Activated T-helper 17 cell treated with anti-CD3 and anti-CD28 coated beads, Interleukin-2, amount 50 U/mL, for 72 hours (primary cell): ENCODE results near the gene STPG1. TPM values are rescaled to one million over a fixed set of nuclear protein-coding genes. Genes with fewer than 3 reads are reported as not detected.
A peak's percentile ranks its signal among the peaks of the same experiment; 100 is the strongest.

Source experiments
- ATAC-seq: fragments of 150-1000 bp; cut with Tn5 transposase; replicated peaks from 2 replicates; pipeline ENCODE4 v1.10.0; 2021; ENCODE audit warnings: mild to moderate bottlenecking, moderate library complexity
- H3K27ac Mint-ChIP-seq: one replicate; pipeline ENCODE4 v1.8.0; 2022; ENCODE audit warnings: mixed read lengths
- H3K27me3 Mint-ChIP-seq: one replicate; pipeline ENCODE4 v1.8.0; 2022; ENCODE audit warnings: mixed read lengths
- H3K36me3 Mint-ChIP-seq: one replicate; pipeline ENCODE4 v1.8.0; 2022; ENCODE audit warnings: low read depth, mild to moderate bottlenecking, mixed read lengths
- H3K4me1 Mint-ChIP-seq: one replicate; pipeline ENCODE4 v1.8.0; 2022; ENCODE audit warnings: mixed read lengths
- H3K4me3 Mint-ChIP-seq: one replicate; pipeline ENCODE4 v1.8.0; 2022; ENCODE audit warnings: mild to moderate bottlenecking, mixed read lengths
- H3K9me3 Mint-ChIP-seq: one replicate; pipeline ENCODE4 v1.8.0; 2022; ENCODE audit warnings: mixed read lengths
- total RNA-seq, 2 donors: library from RNA; stranded (reverse); gene quantifications; one replicate each; pipeline ENCODE4 v1.2.3, GENCODE V29; 2022

Gene STPG1
- total RNA-seq, 2 donors from 2014 or later, result 6.5 to 7.0 TPM

DNA sequence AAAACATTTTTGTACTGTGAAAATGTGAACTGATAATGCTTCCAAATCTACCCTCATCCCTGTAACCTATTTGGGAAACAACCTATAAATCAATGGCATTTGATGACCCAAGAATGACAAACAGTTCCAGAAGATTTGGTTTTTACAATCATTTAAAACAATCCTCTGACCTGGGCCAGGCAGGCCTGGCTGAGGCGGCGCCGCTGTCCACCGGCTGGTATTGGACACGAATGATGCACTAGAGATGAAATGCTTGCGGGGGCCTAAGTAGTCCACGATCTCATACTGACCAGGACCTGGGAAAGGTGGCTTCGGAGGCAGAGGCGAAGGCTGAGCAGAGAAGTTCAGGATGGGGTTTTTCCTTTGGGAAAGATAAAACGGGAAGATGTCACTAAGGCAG is 52.9 kb downstream of the STPG1 start:
- no peaks in the 10 kb centered on the region for H3K27me3 Mint-ChIP-seq
- no peak overlapping the region for H3K4me3 Mint-ChIP-seq
- no peaks in the 10 kb centered on the region for H3K9me3 Mint-ChIP-seq
- no peaks in the 10 kb centered on the region for H3K36me3 Mint-ChIP-seq
- no peak overlapping the region for H3K27ac Mint-ChIP-seq
- no peak for ATAC-seq
- H3K4me1 Mint-ChIP-seq, result peaks cover 9% of the 10 kb centered on the region

DNA sequence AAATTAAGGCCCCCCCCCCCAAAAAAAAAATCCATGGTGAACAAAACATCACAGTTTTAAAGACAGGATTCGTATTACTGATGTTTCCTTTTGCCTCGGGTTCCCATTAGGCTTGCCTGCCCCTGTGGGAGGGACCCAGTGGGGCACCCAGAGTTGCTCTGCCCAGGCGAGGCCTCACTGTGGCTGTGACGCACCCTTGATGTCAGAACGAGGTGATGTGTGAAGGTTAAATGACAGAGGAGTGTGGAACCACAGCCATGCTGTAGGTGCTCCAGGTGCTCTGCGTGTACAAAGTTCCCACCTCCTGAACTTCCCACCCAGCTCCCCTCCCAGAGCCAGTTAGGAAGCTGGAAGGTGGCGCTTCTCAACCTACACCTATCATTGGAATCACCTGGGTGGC is 56.5 kb downstream of the STPG1 start:
- Mint-ChIP-seq H3K36me3 (no peaks in the 10 kb centered on the region), H3K27me3 (no peaks in the 10 kb centered on the region), H3K9me3 (no peaks in the 10 kb centered on the region), H3K4me1 (peaks cover 10% of the 10 kb centered on the region), H3K4me3 (no peak overlapping the region), H3K27ac (no peak overlapping the region)
- no peak for ATAC-seq

DNA sequence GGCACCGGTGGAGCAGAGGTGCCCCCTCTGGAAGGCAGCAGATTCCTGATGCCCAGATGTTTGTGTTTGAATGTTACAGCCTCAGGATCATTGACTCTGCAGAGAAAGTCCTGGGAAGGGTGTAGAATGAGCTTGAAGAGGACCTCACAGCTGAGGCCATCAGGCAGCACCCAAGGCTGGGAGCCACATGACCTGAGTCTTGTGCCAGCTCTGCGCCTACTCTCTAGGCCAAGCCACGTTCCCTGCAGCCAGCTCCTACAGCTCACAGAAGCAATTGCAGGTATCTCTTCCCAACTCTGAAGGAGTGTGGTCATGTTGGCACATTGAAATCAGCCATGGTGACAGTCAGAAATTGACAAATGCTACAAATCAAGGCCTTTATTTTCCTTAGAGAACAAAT is 58.1 kb downstream of the STPG1 start:
- no peaks in the 10 kb centered on the region for H3K36me3 Mint-ChIP-seq
- no peak overlapping the region for H3K27ac Mint-ChIP-seq
- H3K27me3 Mint-ChIP-seq, result no peaks in the 10 kb centered on the region
- H3K9me3 Mint-ChIP-seq, result no peaks in the 10 kb centered on the region
- H3K4me1 Mint-ChIP-seq, result peaks cover 21% of the 10 kb centered on the region
- H3K4me3 Mint-ChIP-seq, result no peak overlapping the region
- ATAC-seq, result no peak

DNA sequence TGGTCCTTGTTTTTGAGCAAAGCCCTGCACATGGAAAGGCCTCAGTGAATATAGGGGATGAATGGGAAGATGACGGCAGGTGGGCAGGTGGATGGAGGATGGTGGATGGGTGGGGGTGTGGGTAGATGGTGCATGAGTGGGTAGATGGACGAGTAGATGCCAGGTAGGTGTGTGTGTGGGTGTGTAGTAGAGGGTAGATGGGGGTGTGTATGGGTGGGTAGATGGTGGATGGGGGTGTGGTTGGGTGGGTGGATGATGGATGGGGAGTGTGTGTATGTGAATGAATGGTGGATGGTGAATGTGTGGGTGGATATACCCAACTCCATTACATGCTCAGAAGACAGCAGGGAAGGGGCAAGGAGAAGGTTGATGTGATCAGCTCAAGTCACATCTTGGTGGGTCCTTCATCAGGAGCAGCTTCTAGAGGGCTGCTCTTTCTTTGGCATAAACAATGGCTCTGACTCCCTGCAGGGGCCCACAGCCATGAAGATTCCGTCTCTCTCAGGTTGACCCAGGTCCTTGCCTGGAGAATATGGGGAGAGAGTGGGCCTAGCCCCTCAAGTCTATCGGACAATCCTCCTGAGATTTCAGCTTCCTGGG is 60.2 kb downstream of the STPG1 start:
- H3K4me3 Mint-ChIP-seq, result no peak overlapping the region
- ATAC-seq, result no peak
- H3K27me3 Mint-ChIP-seq, result no peaks in the 10 kb centered on the region
- peak overlapping the region; percentile 71 for H3K27ac Mint-ChIP-seq
- H3K9me3 Mint-ChIP-seq, result no peaks in the 10 kb centered on the region
- H3K36me3 Mint-ChIP-seq, result no peaks in the 10 kb centered on the region
- peaks cover 32% of the 10 kb centered on the region for H3K4me1 Mint-ChIP-seq

DNA sequence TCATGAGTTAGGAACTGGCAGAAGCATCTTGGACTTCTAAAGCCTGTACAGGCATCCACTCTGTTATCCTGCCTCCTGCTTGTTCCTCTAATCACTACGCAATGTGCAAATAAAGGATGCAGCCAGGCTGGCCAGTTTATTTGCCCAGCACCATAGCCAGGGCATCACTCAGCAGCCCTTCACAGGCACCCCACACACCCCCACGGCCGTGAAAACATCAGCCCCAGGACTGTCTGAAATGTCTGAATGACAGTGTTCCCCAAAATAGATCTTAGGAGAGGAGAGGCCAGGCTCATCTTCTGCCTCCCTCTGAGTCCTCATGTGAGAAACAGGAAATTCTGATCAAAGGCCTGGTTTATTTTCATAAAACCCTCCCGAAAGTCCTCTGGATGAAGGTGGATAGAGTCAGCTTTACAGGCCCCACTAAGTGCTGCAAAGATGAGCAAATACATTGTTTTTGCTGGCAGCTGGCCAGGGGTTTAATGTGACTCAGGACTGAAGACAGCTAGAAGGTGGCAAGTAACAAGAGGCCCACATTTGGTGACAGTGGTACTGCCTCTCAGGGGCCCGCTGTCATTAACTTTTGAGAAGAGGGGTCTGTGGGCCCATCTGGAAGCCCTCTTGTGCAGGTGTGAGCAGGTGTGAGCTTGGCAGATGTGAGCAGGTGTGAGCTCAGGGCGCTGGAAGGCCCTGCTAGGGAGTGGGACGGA is 61.5 kb downstream of the STPG1 start:
- H3K27me3 Mint-ChIP-seq, result peaks cover 3% of the 10 kb centered on the region
- H3K4me1 Mint-ChIP-seq, result peaks cover 32% of the 10 kb centered on the region
- peak overlapping the region; percentile 71 for H3K27ac Mint-ChIP-seq
- H3K9me3 Mint-ChIP-seq, result no peaks in the 10 kb centered on the region
- H3K36me3 Mint-ChIP-seq, result no peaks in the 10 kb centered on the region
- peak overlapping the region; percentile 62 for H3K4me3 Mint-ChIP-seq
- peak; percentile 79 for ATAC-seq

DNA sequence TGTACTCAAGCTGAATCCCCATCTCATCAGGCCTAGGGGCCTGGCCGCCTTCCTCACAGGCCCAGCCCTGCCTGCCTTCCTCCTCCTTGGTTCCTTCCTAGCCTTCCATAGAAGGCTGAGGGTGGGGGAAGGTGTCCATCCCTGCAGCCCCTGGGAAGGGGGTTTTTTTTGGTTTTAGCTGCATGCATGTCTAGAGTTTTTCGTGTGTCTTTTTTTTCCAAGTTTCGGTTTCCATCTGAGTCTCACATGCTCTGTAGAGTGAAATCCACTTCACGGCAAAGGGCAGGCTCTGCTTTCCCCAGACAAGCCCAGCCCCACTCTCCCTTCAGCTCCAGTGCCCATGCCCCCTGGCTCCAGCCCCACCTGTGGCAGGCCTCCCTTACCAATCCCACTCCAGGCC is 62.3 kb downstream of the STPG1 start:
- ATAC-seq, result peak; percentile 67
- Mint-ChIP-seq H3K36me3 (no peaks in the 10 kb centered on the region), H3K4me1 (peaks cover 32% of the 10 kb centered on the region), H3K27ac (peak overlapping the region; percentile 81), H3K4me3 (peak overlapping the region; percentile 62), H3K27me3 (peaks cover 5% of the 10 kb centered on the region), H3K9me3 (no peaks in the 10 kb centered on the region)

DNA sequence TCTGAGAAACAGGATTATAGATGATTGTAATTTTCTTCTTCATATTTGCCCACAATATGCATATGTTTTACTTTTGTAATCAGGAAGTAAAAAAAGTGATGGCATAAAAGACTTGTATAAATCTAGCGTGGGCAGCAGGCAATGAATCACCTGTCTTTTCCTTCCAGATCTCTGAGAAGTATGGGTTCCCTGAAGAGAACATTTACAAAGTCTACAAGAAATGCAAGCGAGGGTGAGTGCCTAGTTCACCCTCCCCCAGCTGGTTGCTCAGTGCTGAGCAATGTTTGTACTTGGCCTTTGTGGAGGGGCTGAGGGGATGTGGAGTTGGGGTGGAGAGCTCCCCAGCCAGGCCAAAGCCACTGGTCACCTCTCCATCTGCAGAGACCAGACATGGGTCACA is 63.7 kb downstream of the STPG1 start:
- Mint-ChIP-seq H3K4me3 (peak overlapping the region; percentile 37), H3K9me3 (no peaks in the 10 kb centered on the region), H3K36me3 (no peaks in the 10 kb centered on the region), H3K27ac (peak overlapping the region; percentile 60), H3K4me1 (peaks cover 32% of the 10 kb centered on the region), H3K27me3 (peaks cover 6% of the 10 kb centered on the region)
- peak; percentile 68 for ATAC-seq

DNA sequence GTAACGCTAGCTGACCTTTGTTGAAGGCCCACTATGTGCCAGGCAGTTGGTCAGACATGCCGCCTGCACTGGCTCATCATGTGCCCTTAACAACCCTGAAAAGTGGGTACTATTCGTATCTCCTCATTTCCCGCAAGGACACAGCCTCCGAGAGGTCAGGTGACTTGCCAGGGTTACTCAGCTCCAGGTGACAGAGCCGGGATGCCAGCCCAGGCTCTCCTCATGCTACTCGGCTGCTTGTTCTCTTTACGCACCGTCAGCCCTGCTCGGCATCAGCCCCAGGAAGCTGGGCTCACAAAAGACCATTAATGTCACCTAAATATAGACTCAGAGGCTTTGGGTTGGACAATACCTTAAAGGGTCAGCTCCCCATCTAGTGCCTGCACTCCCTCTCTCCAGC is 65.4 kb downstream of the STPG1 start:
- Mint-ChIP-seq H3K27me3 (peaks cover 6% of the 10 kb centered on the region), H3K4me1 (peaks cover 30% of the 10 kb centered on the region), H3K4me3 (no peak overlapping the region), H3K36me3 (no peaks in the 10 kb centered on the region), H3K9me3 (no peaks in the 10 kb centered on the region), H3K27ac (no peak overlapping the region)
- no peak for ATAC-seq

DNA sequence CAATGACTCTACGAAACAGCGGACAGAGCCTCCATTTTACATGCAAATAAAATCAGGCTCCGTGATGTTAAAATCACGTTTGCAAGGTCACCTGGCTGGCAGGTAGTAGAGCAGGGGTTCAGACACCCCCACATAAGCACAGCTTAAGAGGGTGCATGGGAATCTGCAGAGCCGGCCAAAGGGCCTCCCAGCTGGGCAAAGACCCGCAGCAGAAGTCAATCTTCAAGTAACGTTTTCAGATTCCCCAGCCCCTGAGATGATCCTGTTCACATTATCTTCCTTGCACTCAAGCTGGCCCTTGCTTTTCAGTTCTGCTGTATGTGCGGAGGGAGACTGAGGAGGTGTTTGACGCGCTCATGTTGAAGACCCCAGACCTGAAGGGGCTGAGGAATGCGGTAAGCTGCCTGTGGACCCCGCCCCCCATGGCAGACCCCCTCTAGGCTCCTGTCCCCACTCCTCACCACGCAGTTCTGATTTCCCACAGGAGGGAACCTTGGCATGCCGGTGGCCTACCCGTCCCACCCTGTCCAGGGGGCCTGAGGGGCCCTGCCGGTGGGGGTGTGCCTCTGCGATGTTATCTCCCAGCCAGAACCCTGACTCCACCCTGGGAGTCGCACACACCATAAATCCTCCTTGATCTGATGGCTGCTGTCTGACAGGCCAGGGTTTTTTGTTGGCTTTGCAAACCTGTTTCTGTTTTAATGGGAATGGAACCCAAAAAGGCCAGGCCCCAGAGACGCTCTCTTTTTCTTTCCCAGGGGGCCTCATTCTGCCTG is 66.2 kb downstream of the STPG1 start:
- H3K4me3 Mint-ChIP-seq, result no peak overlapping the region
- H3K9me3 Mint-ChIP-seq, result no peaks in the 10 kb centered on the region
- H3K27ac Mint-ChIP-seq, result no peak overlapping the region
- H3K27me3 Mint-ChIP-seq, result peaks cover 6% of the 10 kb centered on the region
- peaks cover 25% of the 10 kb centered on the region for H3K4me1 Mint-ChIP-seq
- no peaks in the 10 kb centered on the region for H3K36me3 Mint-ChIP-seq
- no peak for ATAC-seq

DNA sequence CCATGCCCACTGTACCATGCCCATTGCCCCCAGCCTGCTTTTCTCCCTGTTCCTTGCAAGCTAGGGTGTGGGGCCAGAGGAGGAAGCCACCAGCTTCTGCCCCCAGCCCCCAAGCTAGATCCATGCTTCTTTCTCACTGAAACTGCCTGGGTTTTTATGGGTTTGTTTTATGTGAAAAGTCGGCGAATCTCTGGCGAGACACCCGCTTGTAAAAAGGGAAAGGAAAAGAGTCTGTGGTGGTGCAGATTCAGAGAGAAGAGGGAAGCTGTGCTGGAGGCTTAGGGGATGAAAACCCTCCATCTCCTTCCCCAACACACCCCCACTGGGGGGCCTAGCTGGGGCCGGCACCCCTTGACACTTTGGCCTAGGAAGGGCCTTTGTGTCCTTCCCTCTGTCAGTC is 68.2 kb downstream of the STPG1 start:
- no peak for ATAC-seq
- Mint-ChIP-seq H3K9me3 (no peaks in the 10 kb centered on the region), H3K36me3 (no peaks in the 10 kb centered on the region), H3K27ac (no peak overlapping the region), H3K4me1 (peaks cover 10% of the 10 kb centered on the region), H3K4me3 (no peak overlapping the region), H3K27me3 (peaks cover 6% of the 10 kb centered on the region)

DNA sequence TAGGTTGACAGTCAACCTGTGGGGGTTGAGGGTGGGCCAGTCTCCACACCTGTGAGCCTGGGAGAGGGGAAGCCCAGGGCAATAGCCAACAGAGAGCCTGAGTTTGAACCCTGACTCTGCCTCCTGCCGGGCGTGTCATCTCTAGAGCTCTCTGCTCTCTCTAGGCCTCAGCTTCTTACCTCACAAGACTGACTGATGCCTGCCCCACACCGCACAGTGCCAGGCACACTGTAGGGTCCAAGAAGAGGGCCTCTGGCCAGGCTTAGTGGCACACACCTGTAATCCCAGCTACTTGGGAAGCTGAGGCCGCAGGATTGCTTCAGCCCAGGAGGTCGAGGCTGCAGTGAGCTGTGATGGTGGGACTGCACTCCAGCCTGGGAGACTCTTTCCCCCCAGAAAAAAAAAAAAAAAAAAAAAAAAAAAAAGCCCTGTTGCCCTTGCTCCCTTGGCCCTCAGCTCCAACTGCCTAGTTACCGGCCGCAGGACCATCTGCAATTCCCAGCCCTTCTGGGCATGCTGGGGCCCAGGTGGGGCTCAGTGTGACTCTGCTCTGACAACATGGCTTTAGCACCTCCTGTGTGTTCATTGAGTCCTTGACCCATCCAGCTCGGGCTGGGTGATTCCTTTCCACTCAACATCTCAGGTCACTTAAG is 69.4 kb downstream of the STPG1 start:
- Mint-ChIP-seq H3K27me3 (peaks cover 6% of the 10 kb centered on the region), H3K27ac (no peak overlapping the region), H3K9me3 (no peaks in the 10 kb centered on the region), H3K36me3 (no peaks in the 10 kb centered on the region), H3K4me1 (no peaks in the 10 kb centered on the region), H3K4me3 (no peak overlapping the region)
- peak; percentile 32 for ATAC-seq

DNA sequence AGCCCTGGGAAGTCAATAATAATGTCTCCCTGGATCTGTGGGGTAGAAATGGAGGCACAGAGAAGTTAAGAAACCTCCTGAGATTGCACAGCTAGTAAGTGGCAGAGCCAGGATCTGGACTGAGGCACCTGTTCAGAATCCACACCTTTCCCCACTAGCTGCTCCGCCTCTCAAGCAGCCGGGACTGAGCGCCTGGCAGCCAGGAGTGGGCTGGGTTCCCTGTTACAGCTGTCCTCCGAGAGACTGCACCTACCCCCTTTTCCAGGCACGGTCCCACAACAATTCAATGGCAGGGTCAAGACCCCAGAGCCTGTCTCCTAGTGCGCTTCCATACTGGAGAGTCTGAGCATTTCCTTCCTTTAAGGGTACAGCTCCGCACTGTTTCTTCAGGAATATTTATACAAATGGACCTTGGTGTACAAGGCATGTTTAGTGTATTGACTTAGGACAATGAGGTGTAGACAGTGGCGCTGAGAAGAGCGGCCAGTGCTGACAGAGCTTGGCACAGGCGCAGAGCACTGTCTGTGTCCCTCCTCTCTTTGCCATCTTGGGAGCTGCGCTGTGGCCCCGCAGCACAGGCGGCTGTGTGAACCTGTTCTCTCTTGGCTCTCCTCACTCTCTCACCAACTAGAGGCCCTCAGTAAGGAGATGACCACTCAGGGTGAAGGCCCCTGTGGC is 70.0 kb downstream of the STPG1 start:
- peak; percentile 5 for ATAC-seq
- Mint-ChIP-seq H3K4me3 (no peak overlapping the region), H3K9me3 (no peaks in the 10 kb centered on the region)

DNA sequence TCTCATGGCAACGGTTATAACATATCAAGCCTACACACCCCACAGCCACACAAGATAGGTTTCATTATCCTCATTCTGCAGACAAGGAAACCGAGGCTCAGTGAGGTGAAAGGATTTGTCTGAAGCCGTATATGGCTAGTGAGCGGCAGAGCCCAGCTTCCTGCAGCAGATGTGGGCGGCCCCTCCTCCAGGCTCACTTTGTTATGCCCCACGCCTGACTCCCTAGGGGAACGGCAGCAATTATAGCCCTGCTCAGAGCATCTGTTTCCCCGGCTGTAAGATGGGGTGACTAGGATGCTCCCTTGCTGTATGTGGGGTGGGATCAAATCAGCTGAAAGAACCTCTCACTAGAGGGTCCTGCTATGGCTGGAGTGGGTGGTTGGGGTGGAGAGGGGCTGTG is 72.3 kb downstream of the STPG1 start:
- Mint-ChIP-seq H3K9me3 (no peaks in the 10 kb centered on the region), H3K27ac (no peak overlapping the region), H3K36me3 (no peaks in the 10 kb centered on the region), H3K4me3 (no peak overlapping the region), H3K27me3 (peaks cover under 1% of the 10 kb centered on the region), H3K4me1 (no peaks in the 10 kb centered on the region)
- ATAC-seq, result no peak

More for the DNA sequence above, 70.0 kb downstream of the STPG1 start:
- Mint-ChIP-seq H3K4me1 (no peaks in the 10 kb centered on the region), H3K27ac (no peak overlapping the region), H3K36me3 (no peaks in the 10 kb centered on the region), H3K27me3 (peaks cover 6% of the 10 kb centered on the region)

DNA sequence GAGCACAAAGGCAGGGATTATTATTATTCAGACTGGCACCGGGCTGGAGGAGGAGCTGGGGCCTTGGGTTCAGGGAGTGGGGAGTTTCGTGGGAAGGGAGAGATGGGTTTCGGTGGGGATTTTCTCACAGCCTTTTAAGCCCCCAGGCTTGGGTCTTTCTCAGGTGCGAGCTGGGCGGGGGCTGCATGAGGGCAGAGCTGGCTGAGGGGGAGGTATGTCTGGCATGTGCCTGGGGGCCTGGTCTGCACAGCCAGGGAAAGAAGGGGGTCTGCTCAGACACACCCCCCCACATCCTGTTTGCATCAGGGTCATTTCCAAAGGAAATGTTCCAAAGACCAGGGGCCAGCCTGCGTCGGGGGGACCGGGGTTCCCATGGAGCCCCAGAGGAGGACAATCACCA is 72.8 kb downstream of the STPG1 start:
- Mint-ChIP-seq H3K4me1 (no peaks in the 10 kb centered on the region), H3K4me3 (no peak overlapping the region), H3K27ac (no peak overlapping the region), H3K27me3 (no peaks in the 10 kb centered on the region), H3K36me3 (no peaks in the 10 kb centered on the region), H3K9me3 (no peaks in the 10 kb centered on the region)
- no peak for ATAC-seq
